Measurements from ENCODE around the gene PCDHGA1.

Gene PCDHGA1

DNA sequence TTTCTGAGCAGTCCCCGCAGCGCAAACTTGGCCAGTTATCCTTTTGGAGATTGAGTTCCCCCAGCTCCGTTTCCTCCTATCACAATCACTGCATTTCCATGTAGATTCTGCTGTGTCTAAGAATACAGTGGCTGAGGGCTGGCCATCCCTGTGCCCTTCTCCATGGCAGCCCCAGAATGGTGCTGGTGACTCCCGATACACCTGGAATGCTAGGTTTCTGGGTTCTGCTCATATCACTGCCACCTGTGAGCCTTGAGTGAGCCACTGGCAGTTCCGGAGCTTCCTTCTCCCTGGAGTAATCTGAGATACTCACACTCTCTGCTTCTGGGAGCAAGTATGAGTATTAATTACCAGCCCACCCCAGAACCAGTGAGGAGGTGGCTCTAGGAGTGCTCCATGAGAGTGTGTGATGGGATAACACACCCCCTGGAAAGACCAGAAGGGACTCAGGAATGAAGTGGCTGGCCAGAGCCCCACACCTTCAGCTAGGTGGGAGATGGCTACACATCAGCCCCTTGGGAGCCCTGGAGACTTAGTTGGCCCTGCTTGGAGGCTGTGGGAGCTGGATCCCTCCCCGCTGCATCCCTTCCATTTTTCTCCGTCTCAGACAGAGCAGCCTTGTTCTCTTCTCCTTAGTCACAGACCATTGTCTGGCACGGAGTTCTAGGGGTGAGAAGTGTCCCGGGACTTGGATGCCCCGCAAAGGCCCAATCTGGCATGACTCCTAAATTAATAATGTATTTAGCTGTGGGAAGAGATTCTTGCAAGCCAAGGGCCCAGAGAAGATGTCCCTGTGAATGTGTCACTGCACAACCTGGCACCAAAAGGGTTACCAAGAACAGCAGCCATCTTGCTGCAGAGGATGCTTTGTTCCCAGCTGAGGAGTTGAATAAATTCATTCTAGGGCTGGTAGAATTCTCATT, 163.4 kb downstream of the PCDHGA1 start:
- TF ChIP-seq, protein P1, sequence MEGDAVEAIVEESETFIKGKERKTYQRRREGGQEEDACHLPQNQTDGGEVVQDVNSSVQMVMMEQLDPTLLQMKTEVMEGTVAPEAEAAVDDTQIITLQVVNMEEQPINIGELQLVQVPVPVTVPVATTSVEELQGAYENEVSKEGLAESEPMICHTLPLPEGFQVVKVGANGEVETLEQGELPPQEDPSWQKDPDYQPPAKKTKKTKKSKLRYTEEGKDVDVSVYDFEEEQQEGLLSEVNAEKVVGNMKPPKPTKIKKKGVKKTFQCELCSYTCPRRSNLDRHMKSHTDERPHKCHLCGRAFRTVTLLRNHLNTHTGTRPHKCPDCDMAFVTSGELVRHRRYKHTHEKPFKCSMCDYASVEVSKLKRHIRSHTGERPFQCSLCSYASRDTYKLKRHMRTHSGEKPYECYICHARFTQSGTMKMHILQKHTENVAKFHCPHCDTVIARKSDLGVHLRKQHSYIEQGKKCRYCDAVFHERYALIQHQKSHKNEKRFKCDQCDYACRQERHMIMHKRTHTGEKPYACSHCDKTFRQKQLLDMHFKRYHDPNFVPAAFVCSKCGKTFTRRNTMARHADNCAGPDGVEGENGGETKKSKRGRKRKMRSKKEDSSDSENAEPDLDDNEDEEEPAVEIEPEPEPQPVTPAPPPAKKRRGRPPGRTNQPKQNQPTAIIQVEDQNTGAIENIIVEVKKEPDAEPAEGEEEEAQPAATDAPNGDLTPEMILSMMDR (conservative IDR thresholded peaks at IDR 0.05), result no peak
- no peak overlapping the region for H3K27ac ChIP-seq

GRCh38 chr5:141494761-141495452, 164.6 kb downstream of the PCDHGA1 start:
- H3K27ac ChIP-seq, result no peak overlapping the region
- TF ChIP-seq, protein P1 (conservative IDR thresholded peaks at IDR 0.05), result no peak

GRCh38 chr5:141495453-141495811, 165.1 kb downstream of the PCDHGA1 start:
- no peak overlapping the region for H3K27ac ChIP-seq
- TF ChIP-seq, protein P1 (conservative IDR thresholded peaks at IDR 0.05), result no peak

- TF ChIP-seq, protein P1 (conservative IDR thresholded peaks at IDR 0.05), result no peak
- H3K27ac ChIP-seq, result no peak overlapping the region
These were observed 165.7 kb downstream of the PCDHGA1 start for GRCh38 chr5:141496038-141496437.

GRCh38 chr5:141501761-141502160, 171.4 kb downstream of the PCDHGA1 start:
- no peak overlapping the region for H3K27ac ChIP-seq
- TF ChIP-seq, protein P1 (conservative IDR thresholded peaks at IDR 0.05), result no peak

- TF ChIP-seq, protein P1 (conservative IDR thresholded peaks at IDR 0.05), result no peak
- no peak overlapping the region for H3K27ac ChIP-seq
These were observed 173.4 kb downstream of the PCDHGA1 start for GRCh38 chr5:141503681-141504080.

DNA sequence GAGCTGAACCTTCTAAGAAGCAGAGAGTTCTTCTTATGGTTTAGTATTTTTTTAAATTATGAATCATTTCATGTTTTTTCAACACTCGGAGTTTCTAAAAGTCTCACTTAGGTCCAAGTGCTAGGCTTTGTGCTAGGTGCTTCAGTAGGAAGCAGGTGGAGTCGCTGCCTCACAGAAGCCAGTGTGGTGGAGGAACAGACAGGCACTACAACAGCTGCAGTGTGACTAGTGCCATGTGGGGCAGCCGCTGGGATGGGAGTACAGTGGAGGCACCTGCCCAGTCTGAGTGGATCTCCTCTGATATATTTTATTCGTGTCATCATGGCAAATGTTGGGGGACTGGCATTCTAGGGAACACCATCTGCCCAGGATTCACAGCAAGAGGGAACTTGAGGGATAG, 173.9 kb downstream of the PCDHGA1 start:
- TF ChIP-seq, protein P1 (conservative IDR thresholded peaks at IDR 0.05), result no peak
- no peak overlapping the region for H3K27ac ChIP-seq

Measured in VCaP (cell line).